HG03565 (cell line): ENCODE data around the gene CPLANE2.
"Not testable (repeated sequence)": the region's sequence is repeated elsewhere in the genome, so short reads cannot be mapped to it uniquely, and the experiment has no call there.

Experiments
- ATAC-seq: cut with Tn5 transposase; IDR thresholded peaks from one replicate; pipeline ENCODE4 v1.9.1; 2021; ENCODE audit warnings: mild to moderate bottlenecking, moderate library complexity; ENCODE audit not compliant: unreplicated experiment

Gene CPLANE2

GRCh38 chr1:16231331-16232315, 5.4 kb downstream of the CPLANE2 start:
- ATAC-seq, result no peak

GRCh38 chr1:16230744-16231143, 6.2 kb downstream of the CPLANE2 start:
- ATAC-seq, result no peak

GRCh38 chr1:16229976-16230740, 6.8 kb downstream of the CPLANE2 start:
- ATAC-seq, result no peak

GRCh38 chr1:16226490-16227179, 10.3 kb downstream of the CPLANE2 start:
- no peak for ATAC-seq

GRCh38 chr1:16226129-16226489, 10.9 kb downstream of the CPLANE2 start:
- no peak for ATAC-seq

GRCh38 chr1:16224472-16224871, 12.5 kb downstream of the CPLANE2 start:
- no peak for ATAC-seq

- not testable (repeated sequence) for ATAC-seq
Observed at GRCh38 chr1:16222716-16223115, 14.3 kb downstream of the CPLANE2 start.

- ATAC-seq, result no peak
Observed at GRCh38 chr1:16221499-16221898, 15.5 kb downstream of the CPLANE2 start.

- no peak for ATAC-seq
Observed at GRCh38 chr1:16219968-16220500, 16.9 kb downstream of the CPLANE2 start.

- ATAC-seq, result no peak
Observed at GRCh38 chr1:16218674-16219071, 18.3 kb downstream of the CPLANE2 start.

- no peak for ATAC-seq
Observed at GRCh38 chr1:16218014-16218673, 18.8 kb downstream of the CPLANE2 start.

GRCh38 chr1:16217061-16217785, 19.8 kb downstream of the CPLANE2 start:
- peak; percentile 84 for ATAC-seq

- ATAC-seq, result no peak
Observed at GRCh38 chr1:16215882-16216753, 20.9 kb downstream of the CPLANE2 start.

- not testable (repeated sequence) for ATAC-seq
Observed at GRCh38 chr1:16215240-16215639, 21.7 kb downstream of the CPLANE2 start.

GRCh38 chr1:16213544-16213943, 23.4 kb downstream of the CPLANE2 start:
- ATAC-seq, result not testable (repeated sequence)

- no peak for ATAC-seq
Observed at GRCh38 chr1:16213013-16213412, 24.0 kb downstream of the CPLANE2 start.

- ATAC-seq, result no peak
Observed at GRCh38 chr1:16212251-16212961, 24.6 kb downstream of the CPLANE2 start, which contains the start of gene ARHGEF19. Gene ARHGEF19, minus strand, starts transcription at chr1:16212652. Its CDS starts 3,598 bp downstream, at chr1:16209054.

GRCh38 chr1:16211824-16212223, 25.2 kb downstream of the CPLANE2 start:
- ATAC-seq, result no peak
